Measurements from ENCODE around the gene TTR.

Gene TTR

GRCh38 chr18:31562726-31563125 lies 29.0 kb upstream of the TTR start:
- no peak for TF ChIP-seq GABPA (IDR thresholded peaks at IDR 0.05; ENCODE audit: low read depth)
- TF ChIP-seq SPI1 (IDR thresholded peaks at IDR 0.05; ENCODE audit: borderline replicate concordance, low read depth): no peak
- TF ChIP-seq, protein P1, sequence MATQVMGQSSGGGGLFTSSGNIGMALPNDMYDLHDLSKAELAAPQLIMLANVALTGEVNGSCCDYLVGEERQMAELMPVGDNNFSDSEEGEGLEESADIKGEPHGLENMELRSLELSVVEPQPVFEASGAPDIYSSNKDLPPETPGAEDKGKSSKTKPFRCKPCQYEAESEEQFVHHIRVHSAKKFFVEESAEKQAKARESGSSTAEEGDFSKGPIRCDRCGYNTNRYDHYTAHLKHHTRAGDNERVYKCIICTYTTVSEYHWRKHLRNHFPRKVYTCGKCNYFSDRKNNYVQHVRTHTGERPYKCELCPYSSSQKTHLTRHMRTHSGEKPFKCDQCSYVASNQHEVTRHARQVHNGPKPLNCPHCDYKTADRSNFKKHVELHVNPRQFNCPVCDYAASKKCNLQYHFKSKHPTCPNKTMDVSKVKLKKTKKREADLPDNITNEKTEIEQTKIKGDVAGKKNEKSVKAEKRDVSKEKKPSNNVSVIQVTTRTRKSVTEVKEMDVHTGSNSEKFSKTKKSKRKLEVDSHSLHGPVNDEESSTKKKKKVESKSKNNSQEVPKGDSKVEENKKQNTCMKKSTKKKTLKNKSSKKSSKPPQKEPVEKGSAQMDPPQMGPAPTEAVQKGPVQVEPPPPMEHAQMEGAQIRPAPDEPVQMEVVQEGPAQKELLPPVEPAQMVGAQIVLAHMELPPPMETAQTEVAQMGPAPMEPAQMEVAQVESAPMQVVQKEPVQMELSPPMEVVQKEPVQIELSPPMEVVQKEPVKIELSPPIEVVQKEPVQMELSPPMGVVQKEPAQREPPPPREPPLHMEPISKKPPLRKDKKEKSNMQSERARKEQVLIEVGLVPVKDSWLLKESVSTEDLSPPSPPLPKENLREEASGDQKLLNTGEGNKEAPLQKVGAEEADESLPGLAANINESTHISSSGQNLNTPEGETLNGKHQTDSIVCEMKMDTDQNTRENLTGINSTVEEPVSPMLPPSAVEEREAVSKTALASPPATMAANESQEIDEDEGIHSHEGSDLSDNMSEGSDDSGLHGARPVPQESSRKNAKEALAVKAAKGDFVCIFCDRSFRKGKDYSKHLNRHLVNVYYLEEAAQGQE (IDR thresholded peaks at IDR 0.05; ENCODE audit: insufficient replicate concordance, low read depth): no peak
- no peak for TF ChIP-seq POLR2AphosphoS5 (IDR thresholded peaks at IDR 0.05; ENCODE audit: low read depth)
- TF ChIP-seq CTCF (IDR thresholded peaks at IDR 0.05; ENCODE audit: insufficient read depth, low read length): no peak
- no peaks in the 10 kb centered on the region for H3K27me3 ChIP-seq (ENCODE audit: insufficient read depth, poor library complexity, severe bottlenecking)

GRCh38 chr18:31563778-31564177 lies 27.9 kb upstream of the TTR start:
- DNase-seq (ENCODE audit: low read depth in 1 of 2, low spot score in 1 of 2): no peak
- H3K27me3 ChIP-seq (ENCODE audit: insufficient read depth, poor library complexity, severe bottlenecking): no peaks in the 10 kb centered on the region
- H3K27ac ChIP-seq (replicated peaks): no peak overlapping the region
- H3K4me3 ChIP-seq (replicated peaks; ENCODE audit: insufficient read depth, low read length): no peak overlapping the region
- TF ChIP-seq SPI1 (IDR thresholded peaks at IDR 0.05; ENCODE audit: borderline replicate concordance, low read depth): no peak
- TF ChIP-seq POLR2AphosphoS5 (IDR thresholded peaks at IDR 0.05; ENCODE audit: low read depth): no peak
- TF ChIP-seq, protein P1 (IDR thresholded peaks at IDR 0.05; ENCODE audit: insufficient replicate concordance, low read depth): no peak

More at GRCh38 chr18:31562726-31563125, 29.0 kb upstream of the TTR start:
- no peak for DNase-seq (ENCODE audit: low read depth in 1 of 2, low spot score in 1 of 2)
- Histone ChIP-seq H3K4me3 (replicated peaks; ENCODE audit: insufficient read depth, low read length) (no peak overlapping the region), H3K27ac (replicated peaks) (no peak overlapping the region)

- no peak overlapping the region for H3K27ac ChIP-seq (replicated peaks)
- TF ChIP-seq, protein P1 (IDR thresholded peaks at IDR 0.05; ENCODE audit: insufficient replicate concordance, low read depth): no peak
- TF ChIP-seq SPI1 (IDR thresholded peaks at IDR 0.05; ENCODE audit: borderline replicate concordance, low read depth): no peak
- no peak for TF ChIP-seq CTCF (IDR thresholded peaks at IDR 0.05; ENCODE audit: insufficient read depth, low read length)
- TF ChIP-seq POLR2AphosphoS5 (IDR thresholded peaks at IDR 0.05; ENCODE audit: low read depth): no peak
- no peak for TF ChIP-seq GABPA (IDR thresholded peaks at IDR 0.05; ENCODE audit: low read depth)
- H3K27me3 ChIP-seq (ENCODE audit: insufficient read depth, poor library complexity, severe bottlenecking): no peaks in the 10 kb centered on the region
- H3K4me3 ChIP-seq (replicated peaks; ENCODE audit: insufficient read depth, low read length): no peak overlapping the region
- no peak for DNase-seq (ENCODE audit: low read depth in 1 of 2, low spot score in 1 of 2)
Measured at GRCh38 chr18:31565345-31565744, 26.3 kb upstream of the TTR start.

Measured in HL-60 (cell line).